Frontal cortex (tissue), 4 donors: ENCODE results near the gene RNF212B. TPM values are rescaled to one million over a fixed set of nuclear protein-coding genes. Genes with fewer than 3 reads are reported as not detected.

Experiments
- DNase-seq, 2 donors: peaks; one replicate each; pipeline ENCODE4 v3.0.0; 2012; ENCODE audit warnings: low spot score in 2 of 2
- FAIRE-seq: peaks from 2 replicates; lab custom pipeline; 2012; peaks lifted over from hg19 to GRCh38; lab: Jason Lieb, UNC
- small RNA-seq: library from RNA; depleted of rRNA; stranded (forward); fragments of <200 nt; gene quantifications from one replicate; pipeline ENCODE3, GENCODE V24; 2014
- total RNA-seq: library from RNA; depleted of rRNA; stranded (reverse); fragments of >200 nt; gene quantifications from one replicate; pipeline ENCODE4 v1.2.3, GENCODE V29; 2014
- donor health status: control.
- donor health status: control.
- donor health status: control.

RNF212B gene
- total RNA-seq, 1 donor from 2014 or later: not detected

GRCh38 chr14:23308721-23309445, 71.1 kb downstream of the RNF212B start:
- FAIRE-seq (no peak), DNase-seq (no peak)

DNA sequence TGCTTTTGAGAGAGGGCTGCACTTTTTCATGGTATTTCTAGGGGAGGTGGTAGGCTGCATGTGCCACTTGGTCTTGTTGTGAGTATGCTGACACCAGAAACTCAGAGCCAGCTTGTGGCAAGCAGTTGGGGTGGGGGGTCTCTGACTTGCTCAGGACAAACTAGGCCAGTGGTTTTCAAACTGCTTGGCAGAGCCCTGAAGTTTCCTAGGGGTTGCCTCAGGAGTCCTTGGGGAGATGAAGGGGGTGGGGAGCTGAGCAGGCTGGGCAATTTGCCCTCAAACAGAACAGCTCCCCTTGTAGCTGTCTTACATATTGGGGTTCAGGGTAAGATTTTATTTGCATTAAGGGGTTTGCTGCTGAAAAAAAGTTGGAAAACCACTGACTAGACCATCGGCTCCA, 72.8 kb downstream of the RNF212B start:
- DNase-seq: no peak
- FAIRE-seq: no peak

- FAIRE-seq (no peak), DNase-seq (no peak)
These were observed 78.6 kb downstream of the RNF212B start for GRCh38 chr14:23316300-23316699.

GRCh38 chr14:23319746-23320583, 82.2 kb downstream of the RNF212B start:
- no peak for FAIRE-seq
- no peak for DNase-seq

DNA sequence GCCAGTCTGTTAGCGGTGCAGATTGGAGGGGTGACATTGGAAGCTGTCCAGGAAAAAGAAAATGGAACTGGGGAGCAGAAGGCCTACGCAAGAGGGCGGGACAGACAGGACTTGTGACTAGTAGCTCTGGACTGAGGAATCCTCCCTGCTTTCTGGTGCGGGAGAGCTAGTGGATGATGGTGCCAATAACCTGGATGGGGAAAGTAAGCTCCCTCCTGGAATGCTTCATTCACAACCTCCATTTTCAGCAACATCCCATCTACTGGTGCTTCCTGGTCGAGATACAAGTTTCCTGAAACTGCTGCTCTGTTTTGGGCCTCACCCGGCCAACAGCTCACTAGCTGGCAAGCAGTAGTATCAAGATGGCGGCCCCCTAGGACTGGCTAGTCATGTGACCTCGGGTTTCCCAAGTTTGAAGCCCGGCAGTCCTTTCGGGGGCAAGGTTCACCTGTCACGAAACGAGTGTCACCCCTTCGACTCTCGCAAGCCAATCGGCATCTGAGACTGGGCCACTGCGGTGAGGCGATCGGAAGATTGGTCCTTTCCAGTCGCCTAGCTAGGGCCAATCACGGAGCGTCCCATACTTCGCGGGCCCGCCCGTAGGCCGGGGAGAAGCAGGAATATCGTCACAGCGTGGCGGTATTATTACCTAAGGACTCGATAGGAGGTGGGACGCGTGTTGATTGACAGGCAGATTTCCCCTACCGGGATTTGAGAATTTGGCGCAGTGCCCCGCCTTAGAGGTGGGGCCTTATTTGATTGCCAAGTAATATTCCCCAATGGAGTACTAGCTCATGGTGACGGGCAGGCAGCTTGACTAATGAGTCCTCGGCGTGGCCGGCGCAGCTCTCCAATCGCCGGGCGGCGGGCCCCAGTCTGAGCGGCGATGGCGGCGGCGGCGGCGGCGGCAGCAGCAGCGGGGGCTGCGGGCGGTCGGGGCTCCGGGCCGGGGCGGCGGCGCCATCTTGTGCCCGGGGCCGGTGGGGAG, 83.1 kb downstream of the RNF212B start, which contains the start of gene PABPN1:
TSS of gene PABPN1 (plus strand) at position 874 of the 988 bp plus-strand sequence. CDS start at position 887, 13 bp downstream.
- FAIRE-seq (peak; percentile 92), DNase-seq (peak; percentile 95 to 98)

DNA sequence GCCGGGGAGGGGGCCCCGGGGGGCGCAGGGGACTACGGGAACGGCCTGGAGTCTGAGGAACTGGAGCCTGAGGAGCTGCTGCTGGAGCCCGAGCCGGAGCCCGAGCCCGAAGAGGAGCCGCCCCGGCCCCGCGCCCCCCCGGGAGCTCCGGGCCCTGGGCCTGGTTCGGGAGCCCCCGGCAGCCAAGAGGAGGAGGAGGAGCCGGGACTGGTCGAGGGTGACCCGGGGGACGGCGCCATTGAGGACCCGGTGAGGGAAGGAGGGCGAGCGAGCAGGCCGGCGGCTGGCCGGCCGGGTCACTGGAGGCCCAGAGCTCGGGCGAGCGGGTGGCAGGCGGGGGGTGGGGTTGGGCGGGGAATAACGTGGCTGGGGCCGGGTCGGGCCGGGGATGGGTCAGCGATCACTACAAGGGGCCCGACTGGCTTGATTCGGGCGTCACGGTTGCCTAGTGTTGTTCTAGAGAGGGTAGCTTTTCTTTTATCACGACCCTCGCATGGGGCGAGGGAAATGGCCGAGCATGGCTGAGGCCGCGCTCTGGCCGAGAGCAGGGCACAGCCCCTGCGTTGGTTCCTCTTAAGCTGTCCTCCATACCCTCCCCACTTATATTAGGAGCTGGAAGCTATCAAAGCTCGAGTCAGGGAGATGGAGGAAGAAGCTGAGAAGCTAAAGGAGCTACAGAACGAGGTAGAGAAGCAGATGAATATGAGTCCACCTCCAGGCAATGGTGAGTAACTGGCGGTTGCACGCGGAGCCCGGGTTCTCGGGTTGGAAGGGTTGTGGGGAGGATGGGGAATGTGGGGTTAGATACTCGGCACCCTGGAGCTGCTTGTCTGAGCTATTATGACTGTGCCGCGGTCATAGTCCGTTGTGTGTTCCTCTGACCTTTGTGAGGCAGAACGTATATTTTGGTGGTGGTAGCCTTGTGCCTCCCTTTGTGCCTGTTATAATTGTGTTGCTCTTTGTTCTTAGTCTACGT, 84.1 kb downstream of the RNF212B start:
- no peak for FAIRE-seq
- DNase-seq: peak in 1 of 2 donors; percentile 46

Small RNA genes within 50 kb of the gene (small RNA-seq; reads per million reads assigned to genes)
- gene AL049829.1 (not detected), gene RNU6-1046P (not detected)

Other genes with a start within 250 kb of the RNF212B start
- 4.5 TPM for gene C14orf93, start 227.8 kb upstream of the RNF212B start, total RNA-seq
- 194 TPM for gene PSMB5, start 203.0 kb upstream of the RNF212B start, total RNA-seq
- under 0.01 TPM for gene PSMB11, start 195.7 kb upstream of the RNF212B start, total RNA-seq
- 9.4 TPM for gene CDH24, start 180.4 kb upstream of the RNF212B start, total RNA-seq
- gene ACIN1, start 142.8 kb upstream of the RNF212B start, total RNA-seq: 73.0 TPM
- gene C14orf119, start 142.4 kb upstream of the RNF212B start, total RNA-seq: 22.0 TPM
- gene CIROP, start 132.9 kb upstream of the RNF212B start, total RNA-seq: not detected
- not detected for gene CEBPE, start 118.7 kb upstream of the RNF212B start, total RNA-seq
- 4.1 TPM for gene SLC7A8, start 54.3 kb upstream of the RNF212B start, total RNA-seq
- gene HOMEZ, start 48.2 kb downstream of the RNF212B start, total RNA-seq: 2.0 TPM
- gene PPP1R3E, start 64.9 kb downstream of the RNF212B start, total RNA-seq: 4.5 TPM
- 10.6 TPM for gene BCL2L2, start 68.9 kb downstream of the RNF212B start, total RNA-seq
- gene PABPN1, start 83.5 kb downstream of the RNF212B start, total RNA-seq: 70.1 TPM
- 154 TPM for gene SLC22A17, start 115.0 kb downstream of the RNF212B start, total RNA-seq
- 6.9 TPM for gene EFS, start 127.2 kb downstream of the RNF212B start, total RNA-seq
- gene IL25, start 134.9 kb downstream of the RNF212B start, total RNA-seq: not detected
- gene CMTM5, start 139.1 kb downstream of the RNF212B start, total RNA-seq: 1.6 TPM
- not detected for gene MYH6, start 170.3 kb downstream of the RNF212B start, total RNA-seq
- 0.41 TPM for gene MYH7, start 197.7 kb downstream of the RNF212B start, total RNA-seq
- gene NGDN, start 231.8 kb downstream of the RNF212B start, total RNA-seq: 44.4 TPM